ENCODE data around the gene DDX23. TPM values are rescaled to one million over a fixed set of nuclear protein-coding genes. Genes with fewer than 3 reads are reported as not detected.
A peak's percentile ranks its signal among the peaks of the same experiment; 100 is the strongest.

DDX23 gene
- polyA plus RNA-seq, 1 donor from 2014 or later: 96.5 TPM

DNA sequence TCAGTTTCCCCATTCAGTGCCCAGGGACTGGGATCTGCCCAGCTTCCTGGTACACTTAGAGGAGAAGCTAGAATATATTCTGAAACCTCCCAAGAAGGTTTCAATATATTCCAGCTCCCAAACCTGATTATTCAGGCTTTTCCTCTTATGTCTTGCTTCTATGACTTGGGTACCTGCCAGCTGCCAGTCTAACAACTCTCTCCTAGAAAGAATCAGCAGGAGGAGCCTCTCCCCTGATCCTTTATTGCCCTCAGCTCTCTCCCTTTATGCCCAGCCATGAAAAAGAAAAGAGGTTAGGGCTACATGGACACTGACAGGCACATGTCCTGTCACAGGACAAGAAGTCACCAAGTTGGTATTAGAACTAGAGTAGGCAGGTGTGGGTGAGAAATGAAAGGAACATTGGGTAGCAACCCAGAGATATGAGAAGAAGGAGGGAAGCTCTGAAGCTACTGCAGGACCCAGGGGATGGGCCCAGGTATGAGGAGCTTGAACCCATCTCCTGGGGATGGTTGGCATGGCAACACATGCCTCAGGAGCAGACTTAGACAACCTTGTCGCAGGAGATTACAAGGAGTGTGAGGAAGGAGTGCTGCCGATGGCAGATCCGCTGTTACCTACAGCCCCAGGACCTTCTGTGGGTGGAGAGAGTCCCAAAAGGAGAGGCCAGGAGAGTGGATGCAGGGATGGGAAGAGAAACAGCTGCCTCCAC, 35.7 kb downstream of the DDX23 start:
- peak overlapping the region; percentile 97 for H3K9ac ChIP-seq (ENCODE audit: low read length)
- no peaks in the 10 kb centered on the region for H3K27me3 ChIP-seq (ENCODE audit: insufficient read depth, low read depth, low read length)
- H3K4me2 ChIP-seq (ENCODE audit: low read length): peak overlapping the region; percentile 99

DNA sequence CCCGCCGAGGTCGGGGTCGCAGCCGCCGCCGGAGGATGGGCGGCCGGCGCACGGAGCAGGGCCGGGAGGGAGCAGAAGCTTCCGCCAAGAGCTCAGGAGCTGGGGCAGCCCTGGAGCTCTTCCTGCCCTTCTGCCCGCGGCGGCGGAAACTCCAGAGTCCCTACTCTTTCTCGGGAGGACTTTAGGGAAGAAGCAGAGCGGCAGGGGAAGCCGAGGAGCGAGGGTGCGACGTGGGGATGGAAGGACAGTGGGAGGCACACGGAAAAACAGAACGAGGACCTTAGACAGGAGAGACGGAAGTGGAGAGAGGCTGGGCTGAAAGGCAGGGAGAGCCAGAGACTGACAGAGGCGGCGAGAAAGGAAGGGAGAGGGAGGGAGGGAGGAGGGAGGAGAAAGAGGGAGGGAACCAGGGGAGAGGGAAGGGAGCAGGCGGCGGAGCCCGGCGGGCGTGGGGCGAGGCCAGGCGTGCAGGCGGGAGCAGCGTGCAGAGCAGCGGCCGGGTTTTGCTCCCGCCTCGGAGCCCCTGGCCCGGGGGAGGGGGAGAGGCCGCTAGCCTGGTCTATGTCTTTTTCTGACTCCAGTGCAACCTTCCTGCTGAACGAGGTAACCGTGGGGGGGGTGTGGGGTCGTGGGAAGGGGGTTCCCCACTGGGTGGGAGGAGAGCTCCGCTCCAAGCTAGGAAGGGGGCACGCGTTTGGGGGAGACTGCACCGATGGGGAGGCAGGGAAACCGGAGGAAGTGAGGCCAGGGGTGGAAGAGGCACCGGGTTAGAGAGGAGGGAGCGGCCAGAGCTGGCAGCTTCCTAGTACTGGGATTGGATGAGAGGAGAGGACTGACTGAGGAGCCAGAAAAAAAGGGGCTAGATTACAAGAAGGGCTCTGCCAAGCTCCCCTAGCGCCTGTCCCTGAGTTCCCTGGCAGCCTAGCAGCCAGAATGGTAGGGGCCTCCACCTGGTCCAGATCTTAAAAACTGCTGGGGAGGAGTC, 36.5 kb downstream of the DDX23 start:
- Histone ChIP-seq H3K79me2 (replicated peaks; ENCODE audit: insufficient read depth, low read length) (peaks cover 45% of the 10 kb centered on the region), H3K36me3 (ENCODE audit: insufficient read depth, low read length) (no peaks in the 10 kb centered on the region), H4K20me1 (ENCODE audit: insufficient read depth) (no peaks in the 10 kb centered on the region), H2AFZ (ENCODE audit: low read depth, low read length) (peak overlapping the region; percentile 98), H3K27ac (ENCODE audit: low read length) (peak overlapping the region; percentile 97), H3K9me2 (ENCODE audit: insufficient read depth, low read length) (no peaks in the 10 kb centered on the region), H3K27me3 (ENCODE audit: insufficient read depth, low read depth, low read length) (no peaks in the 10 kb centered on the region), H3F3A (ENCODE audit: insufficient read depth, low read length, poor library complexity, severe bottlenecking) (peaks cover 4% of the 10 kb centered on the region), H3K4me3 (ENCODE audit: low read length) (peak overlapping the region; percentile 96), H3K4me2 (ENCODE audit: low read length) (peak overlapping the region; percentile 99), H3K9ac (ENCODE audit: low read length) (peak overlapping the region; percentile 97), H3K9me3 (ENCODE audit: low read length) (no peaks in the 10 kb centered on the region)
- TF ChIP-seq MXI1 (conservative IDR thresholded peaks at IDR 0.05; ENCODE audit: poor library complexity, severe bottlenecking) (peak; percentile 72), POLR2AphosphoS5 (IDR thresholded peaks at IDR 0.05) (peak; percentile 86), TAF1 (IDR thresholded peaks at IDR 0.05; ENCODE audit: low read depth) (peak; percentile 52), EZH2 (IDR thresholded peaks at IDR 0.05; ENCODE audit: borderline replicate concordance, insufficient read depth, low read length, poor library complexity, severe bottlenecking) (no peak), EP300 (conservative IDR thresholded peaks at IDR 0.05; ENCODE audit: poor library complexity, severe bottlenecking) (peak; percentile 17)
- TF ChIP-seq, protein P1, sequence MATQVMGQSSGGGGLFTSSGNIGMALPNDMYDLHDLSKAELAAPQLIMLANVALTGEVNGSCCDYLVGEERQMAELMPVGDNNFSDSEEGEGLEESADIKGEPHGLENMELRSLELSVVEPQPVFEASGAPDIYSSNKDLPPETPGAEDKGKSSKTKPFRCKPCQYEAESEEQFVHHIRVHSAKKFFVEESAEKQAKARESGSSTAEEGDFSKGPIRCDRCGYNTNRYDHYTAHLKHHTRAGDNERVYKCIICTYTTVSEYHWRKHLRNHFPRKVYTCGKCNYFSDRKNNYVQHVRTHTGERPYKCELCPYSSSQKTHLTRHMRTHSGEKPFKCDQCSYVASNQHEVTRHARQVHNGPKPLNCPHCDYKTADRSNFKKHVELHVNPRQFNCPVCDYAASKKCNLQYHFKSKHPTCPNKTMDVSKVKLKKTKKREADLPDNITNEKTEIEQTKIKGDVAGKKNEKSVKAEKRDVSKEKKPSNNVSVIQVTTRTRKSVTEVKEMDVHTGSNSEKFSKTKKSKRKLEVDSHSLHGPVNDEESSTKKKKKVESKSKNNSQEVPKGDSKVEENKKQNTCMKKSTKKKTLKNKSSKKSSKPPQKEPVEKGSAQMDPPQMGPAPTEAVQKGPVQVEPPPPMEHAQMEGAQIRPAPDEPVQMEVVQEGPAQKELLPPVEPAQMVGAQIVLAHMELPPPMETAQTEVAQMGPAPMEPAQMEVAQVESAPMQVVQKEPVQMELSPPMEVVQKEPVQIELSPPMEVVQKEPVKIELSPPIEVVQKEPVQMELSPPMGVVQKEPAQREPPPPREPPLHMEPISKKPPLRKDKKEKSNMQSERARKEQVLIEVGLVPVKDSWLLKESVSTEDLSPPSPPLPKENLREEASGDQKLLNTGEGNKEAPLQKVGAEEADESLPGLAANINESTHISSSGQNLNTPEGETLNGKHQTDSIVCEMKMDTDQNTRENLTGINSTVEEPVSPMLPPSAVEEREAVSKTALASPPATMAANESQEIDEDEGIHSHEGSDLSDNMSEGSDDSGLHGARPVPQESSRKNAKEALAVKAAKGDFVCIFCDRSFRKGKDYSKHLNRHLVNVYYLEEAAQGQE (IDR thresholded peaks at IDR 0.05; ENCODE audit: borderline replicate concordance): peak; percentile 89

More for the DNA sequence above, 35.7 kb downstream of the DDX23 start:
- TF ChIP-seq POLR2AphosphoS5 (IDR thresholded peaks at IDR 0.05) (no peak), MXI1 (conservative IDR thresholded peaks at IDR 0.05; ENCODE audit: poor library complexity, severe bottlenecking) (no peak), SMC3 (conservative IDR thresholded peaks at IDR 0.05; ENCODE audit: poor library complexity) (no peak), RAD21 (conservative IDR thresholded peaks at IDR 0.05) (no peak), EZH2 (IDR thresholded peaks at IDR 0.05; ENCODE audit: borderline replicate concordance, insufficient read depth, low read length, poor library complexity, severe bottlenecking) (no peak), EP300 (conservative IDR thresholded peaks at IDR 0.05; ENCODE audit: poor library complexity, severe bottlenecking) (no peak), TAF1 (IDR thresholded peaks at IDR 0.05; ENCODE audit: low read depth) (no peak)
- TF ChIP-seq, protein P1 (IDR thresholded peaks at IDR 0.05; ENCODE audit: borderline replicate concordance): no peak
- TF ChIP-seq, protein P2, sequence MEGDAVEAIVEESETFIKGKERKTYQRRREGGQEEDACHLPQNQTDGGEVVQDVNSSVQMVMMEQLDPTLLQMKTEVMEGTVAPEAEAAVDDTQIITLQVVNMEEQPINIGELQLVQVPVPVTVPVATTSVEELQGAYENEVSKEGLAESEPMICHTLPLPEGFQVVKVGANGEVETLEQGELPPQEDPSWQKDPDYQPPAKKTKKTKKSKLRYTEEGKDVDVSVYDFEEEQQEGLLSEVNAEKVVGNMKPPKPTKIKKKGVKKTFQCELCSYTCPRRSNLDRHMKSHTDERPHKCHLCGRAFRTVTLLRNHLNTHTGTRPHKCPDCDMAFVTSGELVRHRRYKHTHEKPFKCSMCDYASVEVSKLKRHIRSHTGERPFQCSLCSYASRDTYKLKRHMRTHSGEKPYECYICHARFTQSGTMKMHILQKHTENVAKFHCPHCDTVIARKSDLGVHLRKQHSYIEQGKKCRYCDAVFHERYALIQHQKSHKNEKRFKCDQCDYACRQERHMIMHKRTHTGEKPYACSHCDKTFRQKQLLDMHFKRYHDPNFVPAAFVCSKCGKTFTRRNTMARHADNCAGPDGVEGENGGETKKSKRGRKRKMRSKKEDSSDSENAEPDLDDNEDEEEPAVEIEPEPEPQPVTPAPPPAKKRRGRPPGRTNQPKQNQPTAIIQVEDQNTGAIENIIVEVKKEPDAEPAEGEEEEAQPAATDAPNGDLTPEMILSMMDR (IDR thresholded peaks at IDR 0.05; ENCODE audit: poor library complexity, severe bottlenecking): no peak
- H3F3A ChIP-seq (ENCODE audit: insufficient read depth, low read length, poor library complexity, severe bottlenecking): peaks cover 4% of the 10 kb centered on the region
- peaks cover 46% of the 10 kb centered on the region for H3K79me2 ChIP-seq (replicated peaks; ENCODE audit: insufficient read depth, low read length)
- H3K9me3 ChIP-seq (ENCODE audit: low read length): no peaks in the 10 kb centered on the region
- H3K27ac ChIP-seq (ENCODE audit: low read length): peak overlapping the region; percentile 97
- H3K9me2 ChIP-seq (ENCODE audit: insufficient read depth, low read length): no peaks in the 10 kb centered on the region
- no peak overlapping the region for H2AFZ ChIP-seq (ENCODE audit: low read depth, low read length)
- peak overlapping the region; percentile 96 for H3K4me3 ChIP-seq (ENCODE audit: low read length)
- H3K36me3 ChIP-seq (ENCODE audit: insufficient read depth, low read length): no peaks in the 10 kb centered on the region
- no peaks in the 10 kb centered on the region for H4K20me1 ChIP-seq (ENCODE audit: insufficient read depth)
